HFFc6 (cell line): ENCODE results near the gene FEZ2. TPM values are rescaled to one million over a fixed set of nuclear protein-coding genes. Genes with fewer than 3 reads are reported as not detected.

Experiments used
- DNase-seq: peaks from one replicate; pipeline ENCODE4 v3.0.0-alpha.2; 2018
- H3K27ac Mint-ChIP-seq: 2 replicates; pipeline ENCODE4 v1.8.0; 2020; ENCODE audit warnings: mild to moderate bottlenecking, mixed read lengths
- H3K27me3 Mint-ChIP-seq: 2 replicates; pipeline ENCODE4 v1.8.0; 2021; ENCODE audit warnings: mild to moderate bottlenecking, moderate library complexity, mixed read lengths; ENCODE audit not compliant: insufficient read depth
- H3K36me3 Mint-ChIP-seq: 2 replicates; pipeline ENCODE4 v1.8.0; 2021; ENCODE audit warnings: low read depth, mixed read lengths
- H3K4me1 Mint-ChIP-seq: 2 replicates; pipeline ENCODE4 v1.8.0; 2020; ENCODE audit warnings: low read depth, mixed read lengths
- H3K4me3 Mint-ChIP-seq: 2 replicates; pipeline ENCODE4 v1.8.0; 2020; ENCODE audit warnings: mild to moderate bottlenecking, moderate library complexity, mixed read lengths
- H3K9me3 Mint-ChIP-seq: 2 replicates; pipeline ENCODE4 v1.8.0; 2020; ENCODE audit warnings: mild to moderate bottlenecking, mixed read lengths
- total RNA-seq, 6 experiments: library from RNA; stranded (reverse); fragmentation: NEBNext Ultra II Directional; extraction: Animal tissue kit (Norgen Biotek cat#: 25700); gene quantifications; 2 replicates in 1 of 6; 3 replicates in 5 of 6; pipeline ENCODE4 v1.2.3, GENCODE V29; 2021
- TF ChIP-seq, protein P1 (sequence below): fragments of 200-600 bp; sonication (generic); IDR thresholded peaks from 2 replicates; pipeline ENCODE4 v1.5.0; 2021; ENCODE audit warnings: antibody characterized with exemption, mild to moderate bottlenecking

The FEZ2 gene
- total RNA-seq, 6 experiments from 2014 or later: 113 to 126 (median 120) TPM

DNA sequence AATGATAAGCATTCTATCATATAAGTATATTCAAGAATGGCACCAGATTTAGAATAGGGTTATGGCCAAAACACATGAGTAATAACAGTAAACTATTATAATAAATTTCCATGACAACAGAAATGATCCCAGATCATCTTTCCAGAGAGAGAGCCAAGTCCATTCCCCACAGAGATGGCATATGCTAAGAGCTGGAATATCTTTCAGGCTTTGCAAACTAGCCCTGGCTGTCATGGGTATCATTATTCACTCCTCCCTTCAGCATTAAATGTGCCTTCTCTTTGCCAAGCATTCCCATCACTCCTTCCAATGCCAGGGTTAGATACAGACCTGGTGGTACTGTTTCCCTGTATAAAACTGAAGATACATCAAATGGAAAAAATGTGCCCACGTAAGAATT lies 10.9 kb downstream of the FEZ2 start:
- Mint-ChIP-seq H3K27ac (peak overlapping the region; percentile 39), H3K36me3 (peaks cover 75% of the 10 kb centered on the region), H3K27me3 (no peaks in the 10 kb centered on the region), H3K4me1 (peaks cover 81% of the 10 kb centered on the region), H3K9me3 (no peaks in the 10 kb centered on the region), H3K4me3 (no peak overlapping the region; the same call in 1 of the 2 replicates)
- DNase-seq: no peak
- TF ChIP-seq, protein P1, sequence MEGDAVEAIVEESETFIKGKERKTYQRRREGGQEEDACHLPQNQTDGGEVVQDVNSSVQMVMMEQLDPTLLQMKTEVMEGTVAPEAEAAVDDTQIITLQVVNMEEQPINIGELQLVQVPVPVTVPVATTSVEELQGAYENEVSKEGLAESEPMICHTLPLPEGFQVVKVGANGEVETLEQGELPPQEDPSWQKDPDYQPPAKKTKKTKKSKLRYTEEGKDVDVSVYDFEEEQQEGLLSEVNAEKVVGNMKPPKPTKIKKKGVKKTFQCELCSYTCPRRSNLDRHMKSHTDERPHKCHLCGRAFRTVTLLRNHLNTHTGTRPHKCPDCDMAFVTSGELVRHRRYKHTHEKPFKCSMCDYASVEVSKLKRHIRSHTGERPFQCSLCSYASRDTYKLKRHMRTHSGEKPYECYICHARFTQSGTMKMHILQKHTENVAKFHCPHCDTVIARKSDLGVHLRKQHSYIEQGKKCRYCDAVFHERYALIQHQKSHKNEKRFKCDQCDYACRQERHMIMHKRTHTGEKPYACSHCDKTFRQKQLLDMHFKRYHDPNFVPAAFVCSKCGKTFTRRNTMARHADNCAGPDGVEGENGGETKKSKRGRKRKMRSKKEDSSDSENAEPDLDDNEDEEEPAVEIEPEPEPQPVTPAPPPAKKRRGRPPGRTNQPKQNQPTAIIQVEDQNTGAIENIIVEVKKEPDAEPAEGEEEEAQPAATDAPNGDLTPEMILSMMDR: no peak

DNA sequence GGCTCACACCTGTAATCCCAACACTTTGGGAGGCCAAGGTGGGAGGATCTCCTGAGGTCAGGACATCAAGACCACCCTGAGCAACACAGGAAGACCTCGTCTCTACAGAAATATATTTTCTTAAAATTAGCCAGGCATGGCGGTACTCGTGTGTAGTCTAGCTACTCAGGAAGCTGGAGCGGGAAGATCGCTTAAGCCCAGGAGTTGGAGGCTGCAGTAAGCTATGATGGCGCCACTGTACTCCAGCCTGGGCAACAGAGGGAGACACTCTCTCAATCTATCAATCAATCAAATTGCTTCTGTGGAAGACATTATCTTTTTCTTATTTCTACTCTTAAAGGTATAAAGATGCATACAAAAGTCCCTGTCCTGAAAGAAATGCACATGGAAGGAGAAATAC lies 11.3 kb downstream of the FEZ2 start:
- H3K4me1 Mint-ChIP-seq: peaks cover 80% of the 10 kb centered on the region
- H3K27ac Mint-ChIP-seq: peak overlapping the region; percentile 39; the same call in 1 of the 2 replicates
- peaks cover 80% of the 10 kb centered on the region for H3K36me3 Mint-ChIP-seq
- no peak overlapping the region for H3K4me3 Mint-ChIP-seq
- no peaks in the 10 kb centered on the region for H3K27me3 Mint-ChIP-seq
- no peaks in the 10 kb centered on the region for H3K9me3 Mint-ChIP-seq
- TF ChIP-seq, protein P1: no peak
- no peak for DNase-seq

DNA sequence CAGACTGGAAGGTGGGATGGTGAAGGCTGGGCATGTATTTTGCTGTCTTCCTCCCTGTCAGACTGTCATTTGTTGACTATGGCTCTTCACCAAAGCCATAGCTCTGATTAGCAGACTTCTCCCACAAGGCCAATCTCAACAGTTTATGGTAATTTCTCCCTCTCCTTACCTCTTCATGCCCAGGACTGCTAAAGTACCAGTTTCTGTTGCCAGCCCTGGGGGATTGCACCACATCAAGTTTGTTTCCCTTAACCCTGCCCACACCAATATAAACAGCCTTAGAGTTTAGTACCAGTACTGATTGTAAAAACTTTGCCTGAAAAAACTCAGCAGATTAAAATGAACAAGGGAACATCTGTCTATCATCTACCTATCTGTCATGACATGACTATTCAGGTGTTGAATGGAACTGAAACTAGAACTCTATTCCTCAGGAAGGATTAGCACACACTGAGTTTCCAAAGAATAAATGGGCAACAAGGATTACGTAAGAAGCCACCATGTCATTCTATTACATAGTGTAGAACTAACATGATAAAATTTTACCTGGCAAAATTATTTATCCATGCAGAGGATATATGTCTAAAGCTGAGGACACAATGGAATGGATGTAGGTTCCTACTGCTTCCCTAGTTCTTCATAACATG lies 13.7 kb downstream of the FEZ2 start:
- H3K9me3 Mint-ChIP-seq: no peaks in the 10 kb centered on the region
- H3K4me3 Mint-ChIP-seq: no peak overlapping the region
- H3K36me3 Mint-ChIP-seq: peaks cover 88% of the 10 kb centered on the region
- H3K27ac Mint-ChIP-seq: peak overlapping the region; percentile 41
- H3K27me3 Mint-ChIP-seq: no peaks in the 10 kb centered on the region
- no peak for DNase-seq
- peaks cover 74% of the 10 kb centered on the region for H3K4me1 Mint-ChIP-seq
- TF ChIP-seq, protein P1: no peak

DNA sequence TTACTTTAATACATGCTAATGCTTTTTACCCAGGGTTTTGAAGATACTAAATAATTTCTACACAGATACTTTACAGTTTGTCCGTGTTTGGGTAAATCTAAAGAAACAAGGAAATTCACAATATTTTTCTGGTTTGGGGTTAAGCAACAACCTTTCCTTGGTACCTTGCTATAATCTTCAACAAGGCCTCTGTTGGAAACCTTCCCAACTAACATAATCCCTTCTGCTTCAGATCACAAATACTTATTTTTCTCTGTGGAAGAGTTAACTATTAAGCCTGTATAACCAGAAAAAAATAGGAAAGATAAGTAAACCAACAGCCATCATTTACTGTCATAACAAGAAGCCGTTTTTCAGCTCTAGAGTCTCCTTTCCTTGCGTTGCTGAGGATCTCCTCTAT lies 15.0 kb downstream of the FEZ2 start:
- no peaks in the 10 kb centered on the region for H3K9me3 Mint-ChIP-seq
- peak overlapping the region; percentile 53 for H3K27ac Mint-ChIP-seq

DNA sequence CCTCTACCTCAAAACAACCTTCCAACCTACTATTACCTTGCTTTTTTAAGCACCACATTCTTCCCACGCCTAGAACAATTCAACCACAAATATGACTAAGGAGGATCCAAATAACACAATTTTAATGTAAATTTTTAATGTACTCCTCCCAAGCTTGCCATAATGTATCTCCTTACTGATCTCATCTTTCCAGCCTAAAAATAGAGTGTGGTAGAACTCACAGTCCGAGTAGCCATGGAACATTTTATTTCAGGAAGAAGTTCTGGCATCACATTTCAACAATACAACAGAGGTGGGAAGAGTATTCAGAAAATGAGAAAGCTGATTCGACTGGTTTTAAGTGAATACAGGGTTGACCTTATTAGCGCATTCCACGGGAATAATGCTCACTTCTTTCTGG lies 15.4 kb downstream of the FEZ2 start:
- no peak for DNase-seq
- Mint-ChIP-seq H3K9me3 (no peaks in the 10 kb centered on the region), H3K4me3 (no peak overlapping the region), H3K27ac (peak overlapping the region; percentile 32), H3K27me3 (no peaks in the 10 kb centered on the region), H3K36me3 (peaks cover 95% of the 10 kb centered on the region), H3K4me1 (peaks cover 79% of the 10 kb centered on the region)
- TF ChIP-seq, protein P1: no peak

More for the DNA sequence above, 15.0 kb downstream of the FEZ2 start:
- Mint-ChIP-seq H3K36me3 (peaks cover 94% of the 10 kb centered on the region), H3K4me1 (peaks cover 82% of the 10 kb centered on the region), H3K4me3 (no peak overlapping the region), H3K27me3 (no peaks in the 10 kb centered on the region)
- TF ChIP-seq, protein P1: no peak
- DNase-seq: no peak
